ENCODE data around the gene CUEDC1. TPM values are rescaled to one million over a fixed set of nuclear protein-coding genes. Genes with fewer than 3 reads are reported as not detected.
A peak's percentile ranks its signal among the peaks of the same experiment; 100 is the strongest.

Gene CUEDC1
- total RNA-seq, 4 donors from 2014 or later: 10.2 to 45.4 (median 19.2) TPM

GRCh38 chr17:57889252-57889651 is 66.0 kb downstream of the CUEDC1 start:
- DNase-seq: no peak
- Histone ChIP-seq H3K36me3 (no peaks in the 10 kb centered on the region), H3K9me3 (no peaks in the 10 kb centered on the region), H3K27me3 (no peaks in the 10 kb centered on the region), H3K4me1 (peaks cover 0 to 33% (median 6%) of the 10 kb centered on the region in 4 donors), H3K27ac (peak overlapping the region in 1 of 4 donors; percentile 91), H3K4me3 (no peak overlapping the region)
- TF ChIP-seq CTCF (IDR thresholded peaks at IDR 0.05): no peak

- no peak for DNase-seq
- Histone ChIP-seq H3K4me1 (peaks cover 0 to 26% (median 5%) of the 10 kb centered on the region in 4 donors), H3K9me3 (no peaks in the 10 kb centered on the region), H3K27ac (peak overlapping the region in 1 of 4 donors; percentile 91), H3K36me3 (no peaks in the 10 kb centered on the region), H3K4me3 (no peak overlapping the region), H3K27me3 (no peaks in the 10 kb centered on the region)
- TF ChIP-seq CTCF (IDR thresholded peaks at IDR 0.05) (no peak), POLR2A (IDR thresholded peaks at IDR 0.05) (no peak)
These were observed 66.6 kb downstream of the CUEDC1 start for GRCh38 chr17:57888311-57889216.

DNA sequence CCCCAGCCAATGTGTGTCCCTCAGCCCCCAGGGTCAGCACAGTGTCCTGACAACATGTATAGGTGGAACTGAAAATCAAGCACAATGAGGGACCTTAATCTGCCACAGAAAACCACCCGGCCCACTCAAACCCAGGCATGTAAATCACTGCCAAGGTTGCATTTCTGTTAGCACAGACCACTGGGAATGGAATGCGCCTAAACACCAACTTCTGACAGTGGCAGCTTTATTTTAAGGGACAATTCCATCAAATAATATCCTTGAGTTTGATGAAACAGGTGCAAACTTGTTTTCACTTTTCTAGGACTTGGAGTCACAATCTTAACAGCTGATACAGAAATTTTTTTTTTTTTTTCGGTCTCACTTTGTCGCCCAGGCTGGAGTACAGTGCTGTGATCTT is 68.1 kb downstream of the CUEDC1 start:
- H3K27ac ChIP-seq: no peak overlapping the region
- DNase-seq: no peak
- TF ChIP-seq POLR2A (IDR thresholded peaks at IDR 0.05): no peak
- no peak for TF ChIP-seq CTCF (IDR thresholded peaks at IDR 0.05)
- H3K27me3 ChIP-seq: no peaks in the 10 kb centered on the region
- H3K4me3 ChIP-seq: no peak overlapping the region
- H3K9me3 ChIP-seq: no peaks in the 10 kb centered on the region
- H3K4me1 ChIP-seq: peaks cover 0 to 17% (median 0%) of the 10 kb centered on the region in 4 donors
- no peaks in the 10 kb centered on the region for H3K36me3 ChIP-seq

- Histone ChIP-seq H3K4me1 (peaks cover 0 to 26% (median 0%) of the 10 kb centered on the region in 4 donors), H3K27ac (no peak overlapping the region), H3K36me3 (no peaks in the 10 kb centered on the region)
These were observed 69.2 kb downstream of the CUEDC1 start for GRCh38 chr17:57886020-57886419.

DNA sequence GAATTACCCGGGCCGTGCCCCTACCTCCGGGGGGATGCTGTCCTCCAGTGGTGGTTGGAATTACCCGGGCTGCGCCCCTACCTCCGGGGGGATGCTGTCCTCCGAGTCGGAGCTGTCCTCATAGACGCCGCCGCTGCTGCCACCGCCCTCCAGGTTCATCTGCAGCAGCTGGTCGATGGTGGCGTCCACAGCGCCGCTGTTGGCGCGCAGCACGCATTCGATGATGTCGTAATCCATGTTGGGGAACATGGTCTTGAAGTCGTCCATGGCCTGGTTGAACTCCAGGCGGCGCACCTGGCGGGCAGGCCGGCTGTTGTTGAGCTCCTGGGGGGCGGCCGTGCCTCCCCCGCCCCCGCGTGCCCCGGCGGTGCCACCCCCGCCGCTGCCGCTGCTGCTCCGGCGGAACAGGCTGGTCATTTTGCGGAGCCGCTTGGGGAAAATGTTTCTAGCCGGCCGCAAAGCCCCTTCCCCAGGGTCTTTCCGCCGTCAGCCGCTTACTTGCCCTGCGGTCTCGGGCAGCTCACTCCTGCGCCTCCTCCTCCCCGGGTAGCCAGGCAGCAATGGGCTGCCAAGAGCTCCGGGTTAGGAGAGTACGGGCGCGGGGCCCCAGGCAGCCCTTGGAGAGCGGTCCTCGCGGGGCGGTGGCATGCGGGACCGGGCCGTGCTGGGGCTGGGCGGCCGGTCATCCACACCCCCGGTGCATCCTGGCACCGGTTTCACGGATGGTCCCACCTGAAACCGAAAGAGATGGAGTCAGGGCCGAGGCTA is 69.9 kb downstream of the CUEDC1 start:
- Histone ChIP-seq H3K27ac (no peak overlapping the region), H3K4me3 (no peak overlapping the region), H3K36me3 (no peaks in the 10 kb centered on the region), H3K4me1 (peaks cover 0 to 29% (median 0%) of the 10 kb centered on the region in 4 donors), H3K27me3 (no peaks in the 10 kb centered on the region), H3K9me3 (no peaks in the 10 kb centered on the region)
- TF ChIP-seq CTCF (IDR thresholded peaks at IDR 0.05) (no peak), POLR2A (IDR thresholded peaks at IDR 0.05) (no peak)
- DNase-seq: no peak

More at GRCh38 chr17:57886020-57886419, 69.2 kb downstream of the CUEDC1 start:
- no peaks in the 10 kb centered on the region for H3K9me3 ChIP-seq
- H3K27me3 ChIP-seq: no peaks in the 10 kb centered on the region
- DNase-seq: no peak
- TF ChIP-seq CTCF (IDR thresholded peaks at IDR 0.05): no peak
- TF ChIP-seq POLR2A (IDR thresholded peaks at IDR 0.05): no peak
- no peak overlapping the region for H3K4me3 ChIP-seq
